GM06990 (cell line): ENCODE measurements around the gene HIVEP1.

ENCODE experiments used
- DNase-seq: peaks from one replicate; pipeline ENCODE4 v3.0.0-alpha.2; 2011; ENCODE audit not compliant: insufficient read length; ENCODE audit errors: extremely low read depth
- H3K27me3 ChIP-seq: replicated peaks from 2 replicates; pipeline ENCODE4 v1.6.0; 2011; ENCODE audit warnings: low read length; ENCODE audit not compliant: control insufficient read depth, insufficient read depth
- H3K36me3 ChIP-seq: 2 replicates; pipeline ENCODE4 v1.5.1; 2011; ENCODE audit warnings: low read length; ENCODE audit not compliant: control insufficient read depth, insufficient read depth
- H3K4me3 ChIP-seq: replicated peaks from 2 replicates; pipeline ENCODE4 v1.5.1; 2011; ENCODE audit warnings: low read depth, mild to moderate bottlenecking, control low read depth, low read length
- TF ChIP-seq, protein P1 (sequence below): IDR thresholded peaks from 2 replicates; pipeline ENCODE4 v1.5.1; 2011; ENCODE audit warnings: low read length, control low read depth, mild to moderate bottlenecking, inconsistent platforms; ENCODE audit not compliant: insufficient read depth, poor library complexity, severe bottlenecking

The HIVEP1 gene

DNA sequence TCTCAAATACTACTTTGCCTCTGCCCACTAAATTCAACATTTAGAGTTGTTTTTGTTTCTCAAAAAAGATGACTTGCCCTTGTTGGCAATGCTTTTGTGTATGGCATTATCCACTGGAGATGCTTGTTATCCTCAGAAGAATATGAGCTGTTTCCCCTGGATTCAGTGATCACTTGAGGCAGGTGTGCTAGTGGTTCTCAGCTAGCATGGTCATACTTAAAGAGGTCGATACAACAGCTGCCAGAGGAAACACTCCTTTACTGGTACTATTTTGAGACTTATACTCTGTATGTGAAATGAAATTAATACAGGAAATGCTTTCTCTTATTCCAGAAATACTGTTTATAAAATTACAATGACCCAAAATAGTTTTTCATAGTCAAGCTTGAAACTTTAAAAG, 122.5 kb downstream of the HIVEP1 start:
- TF ChIP-seq, protein P1, sequence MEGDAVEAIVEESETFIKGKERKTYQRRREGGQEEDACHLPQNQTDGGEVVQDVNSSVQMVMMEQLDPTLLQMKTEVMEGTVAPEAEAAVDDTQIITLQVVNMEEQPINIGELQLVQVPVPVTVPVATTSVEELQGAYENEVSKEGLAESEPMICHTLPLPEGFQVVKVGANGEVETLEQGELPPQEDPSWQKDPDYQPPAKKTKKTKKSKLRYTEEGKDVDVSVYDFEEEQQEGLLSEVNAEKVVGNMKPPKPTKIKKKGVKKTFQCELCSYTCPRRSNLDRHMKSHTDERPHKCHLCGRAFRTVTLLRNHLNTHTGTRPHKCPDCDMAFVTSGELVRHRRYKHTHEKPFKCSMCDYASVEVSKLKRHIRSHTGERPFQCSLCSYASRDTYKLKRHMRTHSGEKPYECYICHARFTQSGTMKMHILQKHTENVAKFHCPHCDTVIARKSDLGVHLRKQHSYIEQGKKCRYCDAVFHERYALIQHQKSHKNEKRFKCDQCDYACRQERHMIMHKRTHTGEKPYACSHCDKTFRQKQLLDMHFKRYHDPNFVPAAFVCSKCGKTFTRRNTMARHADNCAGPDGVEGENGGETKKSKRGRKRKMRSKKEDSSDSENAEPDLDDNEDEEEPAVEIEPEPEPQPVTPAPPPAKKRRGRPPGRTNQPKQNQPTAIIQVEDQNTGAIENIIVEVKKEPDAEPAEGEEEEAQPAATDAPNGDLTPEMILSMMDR, result no peak
- H3K4me3 ChIP-seq, result no peak overlapping the region
- no peaks in the 10 kb centered on the region for H3K27me3 ChIP-seq
- H3K36me3 ChIP-seq, result peaks cover 13% of the 10 kb centered on the region
- no peak for DNase-seq

DNA sequence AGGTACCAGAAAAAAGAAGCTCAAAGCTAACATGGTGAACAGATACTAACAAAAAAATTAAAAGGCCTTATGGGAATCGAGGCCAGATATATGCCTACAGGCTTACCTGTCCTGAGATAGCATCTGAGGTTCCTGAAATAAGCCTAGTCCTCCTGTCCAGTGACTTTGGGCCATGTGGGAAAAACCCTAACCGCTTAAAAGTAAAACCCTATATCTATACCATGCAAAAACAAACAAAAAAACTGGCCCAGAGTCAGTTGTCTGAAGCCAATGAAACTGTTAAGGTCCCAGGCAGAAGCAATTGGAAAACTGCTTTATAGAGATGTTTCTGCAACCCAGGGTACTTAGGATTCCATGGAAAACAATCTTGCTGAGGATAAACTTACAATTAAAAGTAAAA, 122.9 kb downstream of the HIVEP1 start:
- Histone ChIP-seq H3K27me3 (no peaks in the 10 kb centered on the region), H3K36me3 (peaks cover 15% of the 10 kb centered on the region), H3K4me3 (no peak overlapping the region)
- DNase-seq, result no peak
- TF ChIP-seq, protein P1, result no peak

DNA sequence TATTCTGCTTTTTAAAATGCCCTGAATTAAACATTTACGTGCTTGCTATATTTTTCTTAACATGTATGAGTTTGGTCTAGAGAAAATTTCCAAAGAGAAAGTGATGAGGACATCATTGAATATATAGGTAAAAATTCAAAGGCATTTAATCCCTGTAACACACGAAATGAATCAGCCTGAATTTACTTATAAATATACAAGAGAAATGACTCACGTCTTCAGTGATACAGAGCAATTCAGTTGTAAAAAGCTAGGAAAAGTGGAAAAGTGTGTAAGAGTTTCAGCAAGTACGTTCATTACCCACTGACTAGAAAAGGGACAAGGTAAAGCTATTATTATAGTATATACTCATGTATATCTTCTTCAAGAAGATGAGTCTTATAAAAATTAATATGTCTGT, 124.8 kb downstream of the HIVEP1 start:
- H3K4me3 ChIP-seq, result no peak overlapping the region
- DNase-seq, result no peak
- no peaks in the 10 kb centered on the region for H3K27me3 ChIP-seq
- H3K36me3 ChIP-seq, result peaks cover 15% of the 10 kb centered on the region
- TF ChIP-seq, protein P1, result no peak

DNA sequence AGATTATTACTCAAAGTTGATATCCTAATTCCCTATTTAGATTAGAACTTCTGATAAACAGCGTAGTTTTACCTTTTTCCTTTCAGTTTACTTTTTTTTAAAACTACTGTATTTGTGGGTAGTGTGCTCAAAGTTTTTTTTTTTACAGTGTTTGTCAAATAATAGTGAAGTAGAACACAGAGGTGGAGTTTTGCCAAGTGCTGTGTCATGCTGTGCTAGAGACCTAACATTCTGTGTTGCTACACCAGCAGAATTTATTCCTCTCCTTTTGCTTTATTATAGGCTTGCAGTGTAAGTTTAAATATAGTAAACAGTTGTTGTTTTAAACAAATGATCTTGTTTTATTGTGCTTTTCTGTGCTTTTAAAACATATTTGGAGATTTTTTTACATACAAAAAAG, 125.4 kb downstream of the HIVEP1 start:
- TF ChIP-seq, protein P1, result no peak
- H3K36me3 ChIP-seq, result peaks cover 15% of the 10 kb centered on the region
- no peak for DNase-seq
- H3K4me3 ChIP-seq, result no peak overlapping the region
- no peaks in the 10 kb centered on the region for H3K27me3 ChIP-seq

DNA sequence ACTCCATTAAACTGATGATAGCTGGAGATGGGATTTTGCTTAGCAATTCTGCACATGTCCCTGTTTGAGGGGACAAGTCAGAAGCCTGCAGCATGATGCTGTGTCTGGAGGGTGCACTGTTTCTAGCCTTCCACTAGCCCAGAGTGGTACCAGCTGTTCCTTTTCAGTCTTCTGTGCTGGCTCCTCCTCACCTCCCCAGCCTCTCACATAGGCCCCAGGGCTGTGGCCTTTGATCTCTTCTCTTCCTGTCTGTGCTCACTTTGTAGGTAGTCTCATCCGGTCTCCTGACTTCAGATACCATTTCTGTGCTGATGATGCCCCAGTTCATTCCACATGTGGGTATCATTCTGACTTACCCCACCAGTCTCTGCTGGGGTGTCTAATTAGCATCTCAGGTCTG, 126.3 kb downstream of the HIVEP1 start:
- no peak overlapping the region for H3K4me3 ChIP-seq
- H3K36me3 ChIP-seq, result peaks cover 15% of the 10 kb centered on the region
- DNase-seq, result no peak
- no peaks in the 10 kb centered on the region for H3K27me3 ChIP-seq
- TF ChIP-seq, protein P1, result no peak

DNA sequence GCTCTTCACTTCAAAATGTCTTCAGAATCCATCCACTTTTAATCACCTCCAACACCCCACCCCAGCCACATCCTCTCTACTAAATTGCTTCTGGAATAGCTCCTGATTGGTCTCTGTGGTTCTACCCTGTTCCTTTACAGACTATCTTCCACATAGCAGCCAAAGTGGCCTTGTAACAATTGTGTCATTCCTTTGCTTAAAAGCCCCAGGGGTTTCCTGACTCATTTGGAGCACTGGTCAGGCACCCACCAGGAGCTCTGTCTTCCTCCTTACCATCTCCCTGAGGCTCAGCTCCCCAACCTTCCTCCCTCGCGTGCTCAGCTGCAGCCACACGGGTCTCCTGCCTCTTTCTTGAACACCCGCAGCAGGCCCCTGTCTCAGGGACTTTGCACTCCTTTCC, 126.8 kb downstream of the HIVEP1 start:
- DNase-seq, result no peak
- TF ChIP-seq, protein P1, result no peak
- Histone ChIP-seq H3K36me3 (peaks cover 15% of the 10 kb centered on the region), H3K27me3 (no peaks in the 10 kb centered on the region), H3K4me3 (no peak overlapping the region)
